HCT116 (cell line): ENCODE measurements around the gene CCDC142. TPM values are rescaled to one million over a fixed set of nuclear protein-coding genes. Genes with fewer than 3 reads are reported as not detected.

Source experiments
- ATAC-seq: fragments of 200-7000 bp; cut with Tn5 transposase; 2 replicates; pipeline ENCODE4 v1.9.1; 2020; ENCODE audit warnings: mild to moderate bottlenecking, moderate library complexity
- BruUV-seq: library from RNA; stranded (reverse); fragments of 400-500 nt; replicated peaks from 2 replicates; lab custom pipeline; 2021; lab: Mats Ljungman, UMichigan
- CTCF ChIA-PET: fragments of 300-600 bp; sonication (Branson Sonifier 250); formaldehyde crosslinking; loops from one replicate; lab custom pipeline; 2021; ENCODE audit warnings: antibody characterized with exemption; lab: Charles Lee
- POLR2A ChIA-PET: fragments of 300-600, 350-600 bp; sonication (Branson Sonifier 250); formaldehyde crosslinking; loops from one replicate; lab custom pipeline; 2021; ENCODE audit warnings: antibody characterized with exemption; lab: Charles Lee
- RAD21 ChIA-PET, 2 experiments: fragments of 300-600 bp; sonication (Branson Sonifier 250); formaldehyde crosslinking; loops; one replicate each; lab custom pipeline; 2023; ENCODE audit warnings: low total read pairs in 2 of 2; ENCODE audit not compliant: uncharacterized antibody in 2 of 2, unreplicated experiment in 2 of 2, low non-redundant PET in 1 of 2; lab: Charles Lee
- DNase-seq: peaks from one replicate; pipeline ENCODE4 v3.0.0-alpha.2; 2010; ENCODE audit warnings: low read depth, low spot score
- H2AFZ ChIP-seq: fragments of 200-600 bp; shearing (Covaris generic), sonication (generic); 2 replicates; pipeline ENCODE4 v1.6.1; 2017; ENCODE audit warnings: low read depth, mixed run types, mixed read lengths, antibody characterized with exemption, low read length; ENCODE audit not compliant: poor library complexity, severe bottlenecking
- H3K27ac ChIP-seq: 2 replicates; pipeline ENCODE4 v1.5.1; 2012; ENCODE audit warnings: low read depth, low read length
- H3K27me3 ChIP-seq: fragments of 200-600 bp; sonication (generic); 2 replicates; pipeline ENCODE4 v1.6.1; 2016; ENCODE audit warnings: mixed run types, low read length, mixed read lengths; ENCODE audit not compliant: insufficient read depth
- H3K36me3 ChIP-seq, 2 experiments: fragments of 200-500 bp in 1 of 2; fragments of 200-600 bp in 1 of 2; sonication (Bioruptor generic) in 1 of 2; sonication (generic) in 1 of 2; 2 replicates each; pipeline versions ENCODE4 v1.5.1 to v1.6.1; 2014 to 2016; ENCODE audit warnings: low read length in 2 of 2, inconsistent platforms in 1 of 2, mixed read lengths in 1 of 2, mixed run types in 1 of 2; ENCODE audit not compliant: insufficient read depth in 2 of 2, control insufficient read depth in 1 of 2
- H3K4me1 ChIP-seq, 2 experiments: fragments of 200-600 bp in 1 of 2; sonication (generic) in 1 of 2; 2 replicates each; pipeline versions ENCODE4 v1.5.1 to v1.6.1; 2012 to 2017; ENCODE audit warnings: low read length in 2 of 2, inconsistent platforms in 1 of 2, mild to moderate bottlenecking in 1 of 2, mixed read lengths in 1 of 2, mixed run types in 1 of 2, moderate library complexity in 1 of 2; ENCODE audit not compliant: insufficient read depth in 2 of 2, control insufficient read depth in 1 of 2
- H3K4me2 ChIP-seq: fragments of 200-600 bp; sonication (generic); 2 replicates; pipeline ENCODE4 v1.6.1; 2017; ENCODE audit warnings: mixed run types, low read length, mixed read lengths
- H3K4me3 ChIP-seq, 2 experiments: fragments of 200-600 bp in 1 of 2; sonication (generic) in 1 of 2; replicated peaks in 1 of 2; 2 replicates each; pipeline ENCODE4 v1.5.1; 2011 to 2016; ENCODE audit warnings: low read length in 2 of 2, control low read depth in 1 of 2, low read depth in 1 of 2, mild to moderate bottlenecking in 1 of 2, mixed read lengths in 1 of 2, mixed run types in 1 of 2
- H3K79me2 ChIP-seq: fragments of 200-600 bp; sonication (generic); 2 replicates; pipeline ENCODE4 v1.6.1; 2017; ENCODE audit warnings: mild to moderate bottlenecking, mixed run types, low read length, moderate library complexity, mixed read lengths; ENCODE audit not compliant: insufficient read depth
- H3K9ac ChIP-seq: fragments of 200-600 bp; sonication (generic); 2 replicates; pipeline ENCODE4 v1.6.1; 2016; ENCODE audit warnings: low read length, mixed read lengths
- H3K9me2 ChIP-seq: fragments of 200-600 bp; sonication (generic), shearing (Covaris generic); 2 replicates; pipeline ENCODE4 v1.6.1; 2017; ENCODE audit warnings: mixed run types, mild to moderate bottlenecking, moderate library complexity; ENCODE audit not compliant: insufficient read depth
- H3K9me3 ChIP-seq, 2 experiments: fragments of 200-500 bp in 1 of 2; fragments of 200-600 bp in 1 of 2; sonication (Bioruptor generic) in 1 of 2; sonication (generic) in 1 of 2; 2 replicates each; pipeline ENCODE4 v1.6.1; 2014 to 2017; ENCODE audit warnings: low read length in 2 of 2, mixed read lengths in 2 of 2, inconsistent platforms in 1 of 2, low read depth in 1 of 2, mild to moderate bottlenecking in 1 of 2, mixed run types in 1 of 2, moderate library complexity in 1 of 2; ENCODE audit not compliant: control insufficient read depth in 1 of 2, insufficient read depth in 1 of 2
- H4K20me1 ChIP-seq: fragments of 200-600 bp; sonication (generic), shearing (Covaris generic); 2 replicates; pipeline ENCODE4 v1.6.1; 2017; ENCODE audit warnings: mixed run types, mild to moderate bottlenecking, moderate library complexity; ENCODE audit not compliant: insufficient read depth
- CEBPB ChIP-seq: IDR thresholded peaks from 2 replicates; pipeline ENCODE4 v1.6.1; 2012; ENCODE audit warnings: low read depth
- EGR1 ChIP-seq: IDR thresholded peaks from 2 replicates; pipeline ENCODE4 v1.6.1; 2012; ENCODE audit warnings: low read depth
- ELF1 ChIP-seq: IDR thresholded peaks from 2 replicates; pipeline ENCODE4 v1.6.1; 2012; ENCODE audit warnings: low read depth, borderline replicate concordance
- EZH2 ChIP-seq: fragments of 200-600 bp; sonication (generic); IDR thresholded peaks from 2 replicates; pipeline ENCODE4 v1.6.1; 2017; ENCODE audit warnings: antibody characterized with exemption, mixed run types
- FOSL1 ChIP-seq: IDR thresholded peaks from 2 replicates; pipeline ENCODE4 v1.6.1; 2012; ENCODE audit warnings: low read depth
- POLR2AphosphoS5 ChIP-seq: IDR thresholded peaks from 2 replicates; pipeline ENCODE4 v1.6.1; 2011; ENCODE audit warnings: mild to moderate bottlenecking, low read depth, low read length, moderate library complexity
- SRF ChIP-seq: IDR thresholded peaks from 2 replicates; pipeline ENCODE4 v1.6.1; 2012; ENCODE audit warnings: low read depth
- TCF7L2 ChIP-seq: IDR thresholded peaks from 2 replicates; pipeline ENCODE4 v1.7.0; 2011; ENCODE audit warnings: borderline replicate concordance, inconsistent platforms; ENCODE audit not compliant: insufficient read depth, insufficient read length; ENCODE audit errors: extremely low read depth
- ZFX ChIP-seq: fragments of 450-650 bp; IDR thresholded peaks from 2 replicates; pipeline ENCODE4 v1.6.1; 2017
- ZNF274 ChIP-seq: fragments of 200-500 bp; sonication (Bioruptor generic); IDR thresholded peaks from 2 replicates; pipeline ENCODE4 v1.6.1; 2014; ENCODE audit warnings: mild to moderate bottlenecking, low read depth, low read length, inconsistent platforms
- intact Hi-C: fragments of 100-400 bp; cut with micrococcal nuclease; formaldehyde crosslinking; loops from 2 replicates; pipeline ENCODE4 v1.10.0; 2022
- total RNA-seq: library from RNA; stranded (reverse); gene quantifications from one replicate; pipeline ENCODE4 v1.2.1, GENCODE V29; 2021; ENCODE audit not compliant: unreplicated experiment
- TF ChIP-seq, protein P1 (sequence below): IDR thresholded peaks from 2 replicates; pipeline ENCODE4 v1.6.1; 2012; ENCODE audit warnings: low read depth
- TF ChIP-seq, protein P2 (sequence below): IDR thresholded peaks from 2 replicates; pipeline ENCODE4 v1.6.1; 2012

CCDC142 gene
- total RNA-seq, 1 experiment from 2014 or later: 15.0 TPM

DNA sequence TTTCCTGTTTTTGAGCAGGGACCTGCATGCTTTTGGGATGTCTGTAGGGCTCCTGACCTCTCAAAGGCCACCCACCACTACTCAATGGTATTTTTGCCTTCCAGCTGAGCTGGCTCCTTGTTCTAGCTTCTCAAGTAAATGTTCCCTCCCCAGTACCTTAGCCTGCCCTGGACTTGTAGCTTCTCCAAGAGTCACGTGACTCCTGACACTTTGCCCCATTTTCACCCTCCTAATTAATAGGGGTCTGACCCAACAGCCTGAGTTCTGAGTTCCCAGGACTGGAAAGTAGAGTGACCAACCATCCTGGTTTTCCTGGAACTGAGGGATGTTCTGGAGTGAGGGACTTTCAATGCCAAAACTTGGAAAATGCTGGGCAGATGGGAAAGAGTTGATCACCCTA lies 12.6 kb upstream of the CCDC142 start:
- BruUV-seq: TSS peak; percentile 4
- H3K79me2 ChIP-seq: no peaks in the 10 kb centered on the region
- POLR2A ChIA-PET: no interaction called here
- no peaks in the 10 kb centered on the region for H3K9me3 ChIP-seq
- no peak overlapping the region for H3K4me3 ChIP-seq
- CTCF ChIA-PET: no interaction called here
- no peaks in the 10 kb centered on the region for H3K27me3 ChIP-seq
- no peaks in the 10 kb centered on the region for H3K9me2 ChIP-seq
- ATAC-seq (no peak), DNase-seq (no peak)
- intact Hi-C loops: no loop called here
- H2AFZ ChIP-seq: no peak overlapping the region
- H3K4me2 ChIP-seq: no peak overlapping the region
- H3K36me3 ChIP-seq: peaks cover 4 to 17% of the 10 kb centered on the region in 2 experiments; a peak in 2 of 4 replicates
- H3K9ac ChIP-seq: no peak overlapping the region
- RAD21 ChIA-PET: no interaction called here
- TF ChIP-seq EZH2: no peak
- TF ChIP-seq, protein P1, sequence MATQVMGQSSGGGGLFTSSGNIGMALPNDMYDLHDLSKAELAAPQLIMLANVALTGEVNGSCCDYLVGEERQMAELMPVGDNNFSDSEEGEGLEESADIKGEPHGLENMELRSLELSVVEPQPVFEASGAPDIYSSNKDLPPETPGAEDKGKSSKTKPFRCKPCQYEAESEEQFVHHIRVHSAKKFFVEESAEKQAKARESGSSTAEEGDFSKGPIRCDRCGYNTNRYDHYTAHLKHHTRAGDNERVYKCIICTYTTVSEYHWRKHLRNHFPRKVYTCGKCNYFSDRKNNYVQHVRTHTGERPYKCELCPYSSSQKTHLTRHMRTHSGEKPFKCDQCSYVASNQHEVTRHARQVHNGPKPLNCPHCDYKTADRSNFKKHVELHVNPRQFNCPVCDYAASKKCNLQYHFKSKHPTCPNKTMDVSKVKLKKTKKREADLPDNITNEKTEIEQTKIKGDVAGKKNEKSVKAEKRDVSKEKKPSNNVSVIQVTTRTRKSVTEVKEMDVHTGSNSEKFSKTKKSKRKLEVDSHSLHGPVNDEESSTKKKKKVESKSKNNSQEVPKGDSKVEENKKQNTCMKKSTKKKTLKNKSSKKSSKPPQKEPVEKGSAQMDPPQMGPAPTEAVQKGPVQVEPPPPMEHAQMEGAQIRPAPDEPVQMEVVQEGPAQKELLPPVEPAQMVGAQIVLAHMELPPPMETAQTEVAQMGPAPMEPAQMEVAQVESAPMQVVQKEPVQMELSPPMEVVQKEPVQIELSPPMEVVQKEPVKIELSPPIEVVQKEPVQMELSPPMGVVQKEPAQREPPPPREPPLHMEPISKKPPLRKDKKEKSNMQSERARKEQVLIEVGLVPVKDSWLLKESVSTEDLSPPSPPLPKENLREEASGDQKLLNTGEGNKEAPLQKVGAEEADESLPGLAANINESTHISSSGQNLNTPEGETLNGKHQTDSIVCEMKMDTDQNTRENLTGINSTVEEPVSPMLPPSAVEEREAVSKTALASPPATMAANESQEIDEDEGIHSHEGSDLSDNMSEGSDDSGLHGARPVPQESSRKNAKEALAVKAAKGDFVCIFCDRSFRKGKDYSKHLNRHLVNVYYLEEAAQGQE: no peak
- TF ChIP-seq EGR1: no peak
- no peak for TF ChIP-seq ELF1
- TF ChIP-seq, protein P2, sequence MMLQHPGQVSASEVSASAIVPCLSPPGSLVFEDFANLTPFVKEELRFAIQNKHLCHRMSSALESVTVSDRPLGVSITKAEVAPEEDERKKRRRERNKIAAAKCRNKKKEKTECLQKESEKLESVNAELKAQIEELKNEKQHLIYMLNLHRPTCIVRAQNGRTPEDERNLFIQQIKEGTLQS: no peak
- no peak for TF ChIP-seq ZFX
- TF ChIP-seq ZNF274: no peak
- TF ChIP-seq FOSL1: no peak
- no peak for TF ChIP-seq SRF
- TF ChIP-seq POLR2AphosphoS5: no peak
- TF ChIP-seq CEBPB: no peak
- TF ChIP-seq TCF7L2: no peak
- H3K4me1 ChIP-seq: no peaks in the 10 kb centered on the region
- no peak overlapping the region for H3K27ac ChIP-seq
- no peaks in the 10 kb centered on the region for H4K20me1 ChIP-seq
